ENCODE data around the gene GCGR.

DNA sequence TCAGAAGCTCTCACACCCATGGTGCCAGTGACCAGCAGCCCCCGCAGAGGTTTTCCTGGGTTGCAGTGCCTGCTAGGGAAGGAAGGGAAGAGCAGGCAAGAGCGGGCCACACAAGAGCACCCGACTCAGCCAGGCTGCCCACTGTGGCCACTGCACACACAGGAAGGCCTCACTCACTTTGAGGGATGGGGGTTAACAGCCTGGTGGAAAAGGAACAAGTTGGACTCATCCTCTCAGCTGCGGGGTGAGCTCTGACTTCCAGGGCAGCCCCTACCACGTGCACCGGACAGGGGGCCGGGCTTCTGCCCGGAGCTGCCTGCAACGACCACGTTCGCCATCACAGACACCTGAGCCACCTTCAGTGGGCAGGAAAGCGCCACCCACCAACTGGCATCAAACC lies 48.3 kb downstream of the GCGR start:
- TF ChIP-seq HDGF (IDR thresholded peaks at IDR 0.05; ENCODE audit: borderline replicate concordance): no peak
- no peak for TF ChIP-seq BHLHE40 (IDR thresholded peaks at IDR 0.05; ENCODE audit: borderline replicate concordance)
- no peak for TF ChIP-seq CTBP1 (IDR thresholded peaks at IDR 0.05; ENCODE audit: borderline replicate concordance)
- no peak for TF ChIP-seq NFRKB (IDR thresholded peaks at IDR 0.05)
- TF ChIP-seq ARNT (IDR thresholded peaks at IDR 0.05): no peak
- TF ChIP-seq TARDBP (IDR thresholded peaks at IDR 0.05): no peak
- no peak for TF ChIP-seq FOXK2 (IDR thresholded peaks at IDR 0.05)
- TF ChIP-seq, protein P1, sequence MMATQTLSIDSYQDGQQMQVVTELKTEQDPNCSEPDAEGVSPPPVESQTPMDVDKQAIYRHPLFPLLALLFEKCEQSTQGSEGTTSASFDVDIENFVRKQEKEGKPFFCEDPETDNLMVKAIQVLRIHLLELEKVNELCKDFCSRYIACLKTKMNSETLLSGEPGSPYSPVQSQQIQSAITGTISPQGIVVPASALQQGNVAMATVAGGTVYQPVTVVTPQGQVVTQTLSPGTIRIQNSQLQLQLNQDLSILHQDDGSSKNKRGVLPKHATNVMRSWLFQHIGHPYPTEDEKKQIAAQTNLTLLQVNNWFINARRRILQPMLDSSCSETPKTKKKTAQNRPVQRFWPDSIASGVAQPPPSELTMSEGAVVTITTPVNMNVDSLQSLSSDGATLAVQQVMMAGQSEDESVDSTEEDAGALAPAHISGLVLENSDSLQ (IDR thresholded peaks at IDR 0.05): no peak
- TF ChIP-seq ZNF384 (IDR thresholded peaks at IDR 0.05): no peak
- no peak for TF ChIP-seq SP1 (IDR thresholded peaks at IDR 0.05)
- no peak for TF ChIP-seq LEF1 (IDR thresholded peaks at IDR 0.05; ENCODE audit: borderline replicate concordance)
- no peak for TF ChIP-seq ELF4 (IDR thresholded peaks at IDR 0.05)
- no peak for TF ChIP-seq FOXA1 (IDR thresholded peaks at IDR 0.05)
- no peak for TF ChIP-seq FOXM1 (IDR thresholded peaks at IDR 0.05; ENCODE audit: borderline replicate concordance)
